Stimulated activated CD4-positive, alpha-beta T cell treated with anti-CD3 and anti-CD28 coated beads, Interleukin-2, amount 100 ng/mL, for 4 hours (primary cell): ENCODE results near the gene GTF3C4.

Experiments used
- DNase-seq: peaks from one replicate; pipeline ENCODE4 v3.0.0-alpha.2; 2020; ENCODE audit warnings: low read depth

GTF3C4 gene

GRCh38 chr9:132647806-132648205 lies 22.5 kb upstream of the GTF3C4 start:
- no peak for DNase-seq

- DNase-seq = no peak
Observed at GRCh38 chr9:132648283-132648682, 22.0 kb upstream of the GTF3C4 start.

- no peak for DNase-seq
Observed at GRCh38 chr9:132648685-132649084, 21.6 kb upstream of the GTF3C4 start.

- no peak for DNase-seq
Observed at GRCh38 chr9:132651259-132651658, 19.0 kb upstream of the GTF3C4 start.

GRCh38 chr9:132656299-132656698 lies 14.0 kb upstream of the GTF3C4 start:
- no peak for DNase-seq

GRCh38 chr9:132662152-132662945 lies 7.9 kb upstream of the GTF3C4 start:
- DNase-seq = no peak

- DNase-seq = no peak
Observed at GRCh38 chr9:132663117-132663516, 7.1 kb upstream of the GTF3C4 start.

GRCh38 chr9:132663851-132664250 lies 6.4 kb upstream of the GTF3C4 start:
- no peak for DNase-seq

- DNase-seq = no peak
Observed at GRCh38 chr9:132669319-132669697, 956 bp upstream of the GTF3C4 start.

- DNase-seq = peak; percentile 84
Observed at GRCh38 chr9:132669698-132670456, 387 bp upstream of the GTF3C4 start, which contains the start of gene DDX31. Gene DDX31 (minus strand): TSS chr9:132669983. CDS start chr9:132669934, 49 bp downstream.

GRCh38 chr9:132671620-132672412 lies 1.6 kb downstream of the GTF3C4 start:
- no peak for DNase-seq

GRCh38 chr9:132672413-132672690 lies 2.1 kb downstream of the GTF3C4 start:
- no peak for DNase-seq

- no peak for DNase-seq
Observed at GRCh38 chr9:132673355-132673754, 3.1 kb downstream of the GTF3C4 start.

- DNase-seq = no peak
Observed at GRCh38 chr9:132674485-132674884, 4.2 kb downstream of the GTF3C4 start.

- no peak for DNase-seq
Observed at GRCh38 chr9:132677976-132678375, 7.7 kb downstream of the GTF3C4 start.

GRCh38 chr9:132679946-132680625 lies 9.8 kb downstream of the GTF3C4 start:
- no peak for DNase-seq

- no peak for DNase-seq
Observed at GRCh38 chr9:132681561-132681960, 11.3 kb downstream of the GTF3C4 start.

GRCh38 chr9:132683873-132684272 lies 13.6 kb downstream of the GTF3C4 start:
- no peak for DNase-seq

GRCh38 chr9:132690696-132691095 lies 20.4 kb downstream of the GTF3C4 start:
- no peak for DNase-seq

GRCh38 chr9:132694144-132694543 lies 23.9 kb downstream of the GTF3C4 start:
- peak; percentile 3 for DNase-seq

- DNase-seq = no peak
Observed at GRCh38 chr9:132697230-132697629, 27.0 kb downstream of the GTF3C4 start.

GRCh38 chr9:132698989-132699388 lies 28.7 kb downstream of the GTF3C4 start:
- no peak for DNase-seq
